Stimulated activated CD4-positive, alpha-beta T cell treated with anti-CD3 and anti-CD28 coated beads, Interleukin-2, amount 100 ng/mL, for 24 hours (primary cell): Measurements from ENCODE around the gene DNAJC16.

Experiments
- DNase-seq, 2 donors: peaks; one replicate each; pipeline ENCODE4 v3.0.0-alpha.2; 2020

Gene DNAJC16

DNA sequence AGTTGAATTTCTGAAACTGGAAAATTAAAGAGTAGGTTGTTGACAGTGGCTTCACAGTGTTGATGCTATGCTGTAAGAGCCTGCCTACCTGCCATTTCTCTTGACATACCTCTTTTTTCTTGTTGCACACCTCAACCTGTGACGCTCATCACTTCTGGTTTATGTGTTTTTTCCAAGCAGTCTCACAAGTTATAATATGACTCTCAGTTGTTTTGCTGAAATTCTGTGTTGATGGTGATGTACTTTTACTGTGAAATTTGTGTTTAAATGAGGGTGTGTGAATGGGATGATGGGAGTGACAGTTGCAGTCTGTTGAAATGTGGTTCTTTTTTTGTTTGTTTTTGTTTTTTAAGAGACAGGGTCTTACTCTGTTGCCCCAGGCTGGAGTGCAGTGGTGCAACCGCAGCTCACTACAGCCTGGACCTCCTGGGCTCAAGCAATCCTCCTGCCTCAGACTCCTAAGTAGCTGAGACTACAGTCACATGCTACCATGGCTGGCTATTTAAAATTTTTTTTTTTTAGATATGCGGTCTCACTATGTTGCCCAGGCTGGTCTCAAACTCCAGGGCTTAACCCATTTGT lies 97.6 kb downstream of the DNAJC16 start:
- DNase-seq: no peak

GRCh38 chr1:15625056-15625917 lies 98.6 kb downstream of the DNAJC16 start:
- DNase-seq: no peak
